ENCODE results near the gene RNF157. TPM values are rescaled to one million over a fixed set of nuclear protein-coding genes. Genes with fewer than 3 reads are reported as not detected.
A peak's percentile ranks its signal among the peaks of the same experiment; 100 is the strongest.

The RNF157 gene
- total and polyA plus RNA-seq, 2 of the 13 experiments (the other 11 are each of a cell fraction or from before 2014, with no cell fraction given), result 0.44 to 1.5 TPM

- TF ChIP-seq REL (CRISPR knock-in tag; conservative IDR thresholded peaks at IDR 0.05), result no peak
- no peak for TF ChIP-seq PRDM15 (CRISPR knock-in tag; IDR thresholded peaks at IDR 0.05)
- no peak; the same call in 1 of the 2 replicates for TF ChIP-seq FOXJ3 (CRISPR knock-in tag; IDR thresholded peaks at IDR 0.05; ENCODE audit: borderline replicate concordance)
- no peak for TF ChIP-seq ZMAT3 (CRISPR knock-in tag; conservative IDR thresholded peaks at IDR 0.05)
- TF ChIP-seq MTA1 (CRISPR knock-in tag; IDR thresholded peaks at IDR 0.05; ENCODE audit: borderline replicate concordance), result peak; percentile 92
- no peak for TF ChIP-seq ZNF564 (CRISPR knock-in tag; IDR thresholded peaks at IDR 0.05)
- no peak for TF ChIP-seq ZSCAN20 (CRISPR knock-in tag; IDR thresholded peaks at IDR 0.05; ENCODE audit: borderline replicate concordance)
- TF ChIP-seq ZSCAN30 (CRISPR knock-in tag; IDR thresholded peaks at IDR 0.05), result no peak
- peak; percentile 54; the same call in 1 of the 2 replicates for TF ChIP-seq JUND (CRISPR knock-in tag; IDR thresholded peaks at IDR 0.05)
- TF ChIP-seq SMAD3 (CRISPR knock-in tag; IDR thresholded peaks at IDR 0.05), result no peak
- TF ChIP-seq SP140L (CRISPR knock-in tag; IDR thresholded peaks at IDR 0.05; ENCODE audit: borderline replicate concordance), result no peak
- TF ChIP-seq DPF2 (CRISPR knock-in tag; IDR thresholded peaks at IDR 0.05; ENCODE audit: borderline replicate concordance, low read depth), result peak; percentile 25; the same call in 1 of the 2 replicates
- TF ChIP-seq ZNF720 (CRISPR knock-in tag; IDR thresholded peaks at IDR 0.05), result no peak
- TF ChIP-seq HMG20B (CRISPR knock-in tag; conservative IDR thresholded peaks at IDR 0.05), result peak; percentile 82; the same call in 1 of the 2 replicates
- no peak for TF ChIP-seq MXD3 (CRISPR knock-in tag; IDR thresholded peaks at IDR 0.05)
- 0 out of 4 replicates have a peak, but pooled peaks of 1 of the 2 experiments have one; percentile 43 for TF ChIP-seq KLF16 (CRISPR knock-in tag; IDR thresholded peaks at IDR 0.05)
- TF ChIP-seq HDAC2 (CRISPR knock-in tag; IDR thresholded peaks at IDR 0.05), result peak; percentile 54; the same call in 1 of the 2 replicates
- TF ChIP-seq MEF2D (CRISPR knock-in tag; IDR thresholded peaks at IDR 0.05), result peak; percentile 14; the same call in 1 of the 2 replicates
- TF ChIP-seq FOXO4 (CRISPR knock-in tag; conservative IDR thresholded peaks at IDR 0.05), result no peak
- TF ChIP-seq HDAC1 (CRISPR knock-in tag; IDR thresholded peaks at IDR 0.05), result peak; percentile 95
- no peak for TF ChIP-seq ZFP41 (CRISPR knock-in tag; IDR thresholded peaks at IDR 0.05; ENCODE audit: borderline replicate concordance)
- no peak for TF ChIP-seq SOX6 (IDR thresholded peaks at IDR 0.05)
- TF ChIP-seq SOX6 (CRISPR knock-in tag; IDR thresholded peaks at IDR 0.05), result peak; percentile 68
These were observed 120.6 kb downstream of the RNF157 start (continued) for GRCh38 chr17:76119409-76120371.
